Neural progenitor cell (in vitro differentiated cells): Measurements from ENCODE around the gene ECHDC1. TPM values are rescaled to one million over a fixed set of nuclear protein-coding genes. Genes with fewer than 3 reads are reported as not detected.

Experiments used
- DNase-seq: peaks from one replicate; pipeline ENCODE4 v3.0.0-alpha.2; 2016; ENCODE audit warnings: low spot score
- H2AFZ ChIP-seq: fragments of 200-600 bp; sonication (generic); replicated peaks from 2 replicates; pipeline ENCODE4 v1.6.1; 2016; ENCODE audit warnings: antibody characterized with exemption
- H3F3A ChIP-seq: fragments of 200-600 bp; sonication (generic); 2 replicates; pipeline ENCODE4 v1.6.1; 2016; ENCODE audit warnings: antibody characterized with exemption, low read depth
- H3K27ac ChIP-seq: fragments of 200-600 bp; sonication (generic); 2 replicates; pipeline ENCODE4 v1.5.1; 2016; ENCODE audit warnings: mild to moderate bottlenecking
- H3K27me3 ChIP-seq: fragments of 200-600 bp; sonication (generic); 2 replicates; pipeline ENCODE4 v1.6.1; 2016; ENCODE audit warnings: mild to moderate bottlenecking, moderate library complexity
- H3K36me3 ChIP-seq: fragments of 200-600 bp; sonication (generic); 2 replicates; pipeline ENCODE4 v1.5.1; 2016
- H3K4me1 ChIP-seq: fragments of 200-600 bp; sonication (generic); 2 replicates; pipeline ENCODE4 v1.6.1; 2016; ENCODE audit warnings: mixed run types
- H3K4me2 ChIP-seq: fragments of 200-600 bp; sonication (generic); 2 replicates; pipeline ENCODE4 v1.6.1; 2016
- H3K4me3 ChIP-seq: fragments of 200-600 bp; sonication (generic); 2 replicates; pipeline ENCODE4 v1.5.1; 2016
- H3K79me2 ChIP-seq: fragments of 200-600 bp; sonication (generic); 2 replicates; pipeline ENCODE4 v1.6.1; 2016; ENCODE audit warnings: low read depth
- H3K9ac ChIP-seq: fragments of 200-600 bp; sonication (generic); 2 replicates; pipeline ENCODE4 v1.6.1; 2016
- H3K9me3 ChIP-seq: fragments of 200-600 bp; sonication (generic); 2 replicates; pipeline ENCODE4 v1.5.1; 2016; ENCODE audit warnings: low read depth
- H4K20me1 ChIP-seq: fragments of 200-600 bp; sonication (generic); 2 replicates; pipeline ENCODE4 v1.6.1; 2016; ENCODE audit warnings: low read depth
- H3K27ac Mint-ChIP-seq: 3 replicates; pipeline ENCODE4 v1.8.0; 2021; ENCODE audit warnings: mixed read lengths
- H3K27me3 Mint-ChIP-seq: 2 replicates; pipeline ENCODE4 v1.8.0; 2022; ENCODE audit warnings: low read depth, mild to moderate bottlenecking, inconsistent platforms, moderate library complexity, mixed read lengths; ENCODE audit not compliant: insufficient read depth
- H3K36me3 Mint-ChIP-seq: 3 replicates; pipeline ENCODE4 v1.8.0; 2021; ENCODE audit warnings: mixed read lengths
- H3K4me1 Mint-ChIP-seq: 3 replicates; pipeline ENCODE4 v1.8.0; 2021; ENCODE audit warnings: mixed read lengths
- H3K4me3 Mint-ChIP-seq: 3 replicates; pipeline ENCODE4 v1.8.0; 2021; ENCODE audit warnings: mild to moderate bottlenecking, moderate library complexity, mixed read lengths
- H3K9me3 Mint-ChIP-seq: 3 replicates; pipeline ENCODE4 v1.8.0; 2020; ENCODE audit warnings: mixed read lengths
- CTCF ChIP-seq: fragments of 200-600 bp; sonication (generic); IDR thresholded peaks from 2 replicates; pipeline ENCODE4 v1.5.1; 2017; ENCODE audit warnings: antibody characterized with exemption, mild to moderate bottlenecking
- EZH2 ChIP-seq: fragments of 200-600 bp; sonication (generic); IDR thresholded peaks from 2 replicates; pipeline ENCODE4 v1.6.1; 2017; ENCODE audit warnings: antibody characterized with exemption, mild to moderate bottlenecking, moderate library complexity
- EZH2phosphoT487 ChIP-seq: fragments of 200-600 bp; sonication (generic); IDR thresholded peaks from 2 replicates; pipeline ENCODE4 v1.6.1; 2017; ENCODE audit warnings: antibody characterized with exemption
- total RNA-seq: library from RNA; depleted of rRNA; stranded (reverse); fragments of >200 nt; gene quantifications from 2 replicates; pipeline ENCODE4 v1.2.3, GENCODE V29; 2015; ENCODE audit warnings: low replicate concordance

Gene ECHDC1
- total RNA-seq, 1 donor from 2014 or later, result 81.9 TPM

- no peak overlapping the region for H3K4me3 Mint-ChIP-seq
- H2AFZ ChIP-seq, result no peak overlapping the region
- no peak overlapping the region for H3K9ac ChIP-seq
- H3K27ac Mint-ChIP-seq, result no peak overlapping the region
- no peak overlapping the region for H3K4me3 ChIP-seq
- peaks cover 16% of the 10 kb centered on the region for H3F3A ChIP-seq
- no peaks in the 10 kb centered on the region for H3K27me3 Mint-ChIP-seq
- no peaks in the 10 kb centered on the region for H3K9me3 ChIP-seq
- no peaks in the 10 kb centered on the region for H3K36me3 ChIP-seq
- peaks cover 5% of the 10 kb centered on the region for H3K4me1 Mint-ChIP-seq
- peaks cover 20% of the 10 kb centered on the region for H3K36me3 Mint-ChIP-seq
- peaks cover 6% of the 10 kb centered on the region for H3K9me3 Mint-ChIP-seq
- no peak overlapping the region for H3K27ac ChIP-seq
- H3K27me3 ChIP-seq, result no peaks in the 10 kb centered on the region
- H3K4me2 ChIP-seq, result no peak overlapping the region
- peaks cover 3% of the 10 kb centered on the region for H3K79me2 ChIP-seq
- no peak for DNase-seq
- TF ChIP-seq EZH2, result no peak
- TF ChIP-seq EZH2phosphoT487, result no peak
- no peak for TF ChIP-seq CTCF
- peaks cover 13% of the 10 kb centered on the region for H4K20me1 ChIP-seq
- H3K4me1 ChIP-seq, result peaks cover 15% of the 10 kb centered on the region
These were observed 42.2 kb downstream of the ECHDC1 start for GRCh38 chr6:127301199-127301700.

GRCh38 chr6:127300411-127300810 is 43.0 kb downstream of the ECHDC1 start:
- Histone ChIP-seq H3K79me2 (no peaks in the 10 kb centered on the region), H2AFZ (no peak overlapping the region), H3K4me3 (no peak overlapping the region), H3K27ac (no peak overlapping the region), H3K4me1 (peaks cover 15% of the 10 kb centered on the region), H3F3A (peaks cover 16% of the 10 kb centered on the region), H3K4me2 (no peak overlapping the region), H3K9me3 (no peaks in the 10 kb centered on the region), H3K36me3 (no peaks in the 10 kb centered on the region), H3K9ac (no peak overlapping the region), H3K27me3 (no peaks in the 10 kb centered on the region), H4K20me1 (peaks cover 13% of the 10 kb centered on the region)
- no peaks in the 10 kb centered on the region for H3K9me3 Mint-ChIP-seq
- H3K4me1 Mint-ChIP-seq, result peaks cover 5% of the 10 kb centered on the region
- TF ChIP-seq EZH2 (no peak), EZH2phosphoT487 (no peak), CTCF (no peak)
- H3K27ac Mint-ChIP-seq, result no peak overlapping the region
- no peak overlapping the region for H3K4me3 Mint-ChIP-seq
- H3K27me3 Mint-ChIP-seq, result no peaks in the 10 kb centered on the region
- peak; percentile 3 for DNase-seq
- H3K36me3 Mint-ChIP-seq, result peaks cover 13% of the 10 kb centered on the region

- no peak overlapping the region for H3K4me3 Mint-ChIP-seq
- Histone ChIP-seq H4K20me1 (peaks cover 13% of the 10 kb centered on the region), H3K9me3 (no peaks in the 10 kb centered on the region), H3F3A (peaks cover 16% of the 10 kb centered on the region), H3K79me2 (no peaks in the 10 kb centered on the region), H3K9ac (no peak overlapping the region), H3K4me3 (no peak overlapping the region), H3K27me3 (no peaks in the 10 kb centered on the region), H3K36me3 (no peaks in the 10 kb centered on the region), H2AFZ (no peak overlapping the region), H3K27ac (no peak overlapping the region), H3K4me1 (peaks cover 15% of the 10 kb centered on the region), H3K4me2 (no peak overlapping the region)
- no peaks in the 10 kb centered on the region for H3K9me3 Mint-ChIP-seq
- peaks cover 12% of the 10 kb centered on the region for H3K36me3 Mint-ChIP-seq
- peaks cover 5% of the 10 kb centered on the region for H3K4me1 Mint-ChIP-seq
- DNase-seq, result no peak
- H3K27me3 Mint-ChIP-seq, result no peaks in the 10 kb centered on the region
- TF ChIP-seq EZH2, result no peak
- TF ChIP-seq CTCF, result no peak
- no peak overlapping the region for H3K27ac Mint-ChIP-seq
These were observed 43.7 kb downstream of the ECHDC1 start for GRCh38 chr6:127299522-127300240.
